Measurements from ENCODE around the gene BCL11B.

The BCL11B gene

GRCh38 chr14:99194136-99194535, 77.9 kb downstream of the BCL11B start:
- no peak overlapping the region for H3K9ac ChIP-seq (ENCODE audit: low read depth in 1 of 2, low read length in 2 of 2)
- H3K27ac ChIP-seq (ENCODE audit: low read depth in 2 of 2, low read length in 2 of 2) = no peak overlapping the region
- H3K27me3 ChIP-seq (ENCODE audit: control insufficient read depth in 2 of 2, insufficient read depth in 2 of 2, low read length in 2 of 2) = no peaks in the 10 kb centered on the region
- no peaks in the 10 kb centered on the region for H3K9me3 ChIP-seq (ENCODE audit: control insufficient read depth in 2 of 2, low read length in 2 of 2)
- H3K4me3 ChIP-seq (ENCODE audit: low read length in 2 of 2) = no peak overlapping the region
- H3K36me3 ChIP-seq (ENCODE audit: control insufficient read depth in 2 of 2, insufficient read depth in 2 of 2, low read length in 2 of 2) = no peaks in the 10 kb centered on the region
- peaks cover 3 to 11% of the 10 kb centered on the region in 2 donors for H3K4me1 ChIP-seq (ENCODE audit: control insufficient read depth in 2 of 2, insufficient read depth in 2 of 2, low read length in 2 of 2)

GRCh38 chr14:99192830-99193229, 79.2 kb downstream of the BCL11B start:
- H3K4me1 ChIP-seq (ENCODE audit: control insufficient read depth in 2 of 2, insufficient read depth in 2 of 2, low read length in 2 of 2) = peaks cover 3 to 11% of the 10 kb centered on the region in 2 donors
- H3K36me3 ChIP-seq (ENCODE audit: control insufficient read depth in 2 of 2, insufficient read depth in 2 of 2, low read length in 2 of 2) = no peaks in the 10 kb centered on the region
- no peak overlapping the region for H3K9ac ChIP-seq (ENCODE audit: low read depth in 1 of 2, low read length in 2 of 2)
- peak overlapping the region in 1 of 2 donors; percentile 38 for H3K27ac ChIP-seq (ENCODE audit: low read depth in 2 of 2, low read length in 2 of 2)
- no peak overlapping the region for H3K4me3 ChIP-seq (ENCODE audit: low read length in 2 of 2)
- no peaks in the 10 kb centered on the region for H3K27me3 ChIP-seq (ENCODE audit: control insufficient read depth in 2 of 2, insufficient read depth in 2 of 2, low read length in 2 of 2)
- no peaks in the 10 kb centered on the region for H3K9me3 ChIP-seq (ENCODE audit: control insufficient read depth in 2 of 2, low read length in 2 of 2)

DNA sequence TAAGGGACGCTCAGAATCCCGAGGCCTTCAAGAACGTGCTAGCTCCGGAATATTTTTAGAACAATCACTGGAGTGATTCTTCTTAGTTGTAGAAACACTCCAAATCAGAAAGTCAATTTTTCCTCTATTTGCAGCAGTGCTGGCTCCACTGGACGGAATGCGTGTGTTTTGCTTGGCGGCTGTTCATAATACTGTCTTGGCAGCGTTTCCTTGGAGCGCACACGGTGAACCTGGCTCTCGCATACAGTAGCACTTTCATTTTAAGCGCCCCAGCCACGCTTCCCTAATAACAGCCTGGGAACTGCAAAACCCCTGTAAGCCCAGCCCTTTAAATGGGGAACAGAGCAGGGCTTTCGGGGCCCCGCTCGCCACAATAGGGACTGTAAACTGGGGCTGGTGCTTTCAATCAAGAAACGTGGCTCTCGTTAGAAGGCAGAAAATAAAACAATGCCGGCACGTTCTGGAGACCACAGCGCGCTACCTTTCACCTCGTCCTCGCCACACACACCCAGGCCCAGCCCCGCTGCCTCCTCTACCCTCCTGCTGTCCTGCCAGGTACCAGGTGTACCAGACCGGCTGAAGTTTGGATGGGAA, 79.9 kb downstream of the BCL11B start:
- Histone ChIP-seq H3K9ac (ENCODE audit: low read depth in 1 of 2, low read length in 2 of 2) (peak overlapping the region in 1 of 2 donors; percentile 60), H3K27ac (ENCODE audit: low read depth in 2 of 2, low read length in 2 of 2) (peak overlapping the region in 1 of 2 donors; percentile 38), H3K9me3 (ENCODE audit: control insufficient read depth in 2 of 2, low read length in 2 of 2) (no peaks in the 10 kb centered on the region), H3K4me1 (ENCODE audit: control insufficient read depth in 2 of 2, insufficient read depth in 2 of 2, low read length in 2 of 2) (peaks cover 3 to 11% of the 10 kb centered on the region in 2 donors), H3K27me3 (ENCODE audit: control insufficient read depth in 2 of 2, insufficient read depth in 2 of 2, low read length in 2 of 2) (no peaks in the 10 kb centered on the region), H3K4me3 (ENCODE audit: low read length in 2 of 2) (peak overlapping the region; percentile 41 to 71), H3K36me3 (ENCODE audit: control insufficient read depth in 2 of 2, insufficient read depth in 2 of 2, low read length in 2 of 2) (no peaks in the 10 kb centered on the region)

DNA sequence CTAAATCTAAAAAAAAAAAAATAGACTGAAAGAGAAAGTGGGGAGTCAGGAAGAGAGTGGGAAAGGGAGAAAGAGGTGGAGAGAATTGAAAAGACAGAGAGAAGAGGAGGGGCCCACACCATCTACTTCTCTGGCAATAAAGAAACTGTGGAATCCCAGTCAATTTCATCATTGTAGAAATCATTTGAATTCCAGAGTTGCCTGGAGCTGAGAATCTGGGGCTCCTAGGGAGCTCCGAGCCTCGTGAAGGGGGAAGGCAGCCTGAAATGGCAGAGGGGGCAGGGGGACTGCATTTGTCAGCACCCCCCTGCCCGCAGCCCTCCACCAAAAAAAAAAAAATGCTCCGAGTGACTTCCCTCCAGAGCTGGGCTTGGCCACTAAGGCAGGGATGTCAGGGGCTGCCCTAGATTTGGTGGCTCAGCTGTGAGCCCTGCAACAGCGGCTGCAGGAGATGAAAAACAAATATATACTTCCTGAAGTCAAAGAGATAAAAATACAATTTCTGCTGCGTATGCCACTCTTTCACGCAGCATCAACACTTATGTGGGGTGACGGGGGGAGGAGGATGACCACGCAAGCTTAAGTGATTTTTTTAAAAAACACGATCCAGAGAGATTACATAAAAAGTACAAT, 80.5 kb downstream of the BCL11B start:
- no peaks in the 10 kb centered on the region for H3K36me3 ChIP-seq (ENCODE audit: control insufficient read depth in 2 of 2, insufficient read depth in 2 of 2, low read length in 2 of 2)
- H3K9ac ChIP-seq (ENCODE audit: low read depth in 1 of 2, low read length in 2 of 2) = peak overlapping the region in 1 of 2 donors; percentile 60
- H3K4me3 ChIP-seq (ENCODE audit: low read length in 2 of 2) = peak overlapping the region in 1 of 2 donors; percentile 71
- H3K27ac ChIP-seq (ENCODE audit: low read depth in 2 of 2, low read length in 2 of 2) = peak overlapping the region in 1 of 2 donors; percentile 38
- no peaks in the 10 kb centered on the region for H3K27me3 ChIP-seq (ENCODE audit: control insufficient read depth in 2 of 2, insufficient read depth in 2 of 2, low read length in 2 of 2)
- peaks cover 3 to 11% of the 10 kb centered on the region in 2 donors for H3K4me1 ChIP-seq (ENCODE audit: control insufficient read depth in 2 of 2, insufficient read depth in 2 of 2, low read length in 2 of 2)
- no peaks in the 10 kb centered on the region for H3K9me3 ChIP-seq (ENCODE audit: control insufficient read depth in 2 of 2, low read length in 2 of 2)

DNA sequence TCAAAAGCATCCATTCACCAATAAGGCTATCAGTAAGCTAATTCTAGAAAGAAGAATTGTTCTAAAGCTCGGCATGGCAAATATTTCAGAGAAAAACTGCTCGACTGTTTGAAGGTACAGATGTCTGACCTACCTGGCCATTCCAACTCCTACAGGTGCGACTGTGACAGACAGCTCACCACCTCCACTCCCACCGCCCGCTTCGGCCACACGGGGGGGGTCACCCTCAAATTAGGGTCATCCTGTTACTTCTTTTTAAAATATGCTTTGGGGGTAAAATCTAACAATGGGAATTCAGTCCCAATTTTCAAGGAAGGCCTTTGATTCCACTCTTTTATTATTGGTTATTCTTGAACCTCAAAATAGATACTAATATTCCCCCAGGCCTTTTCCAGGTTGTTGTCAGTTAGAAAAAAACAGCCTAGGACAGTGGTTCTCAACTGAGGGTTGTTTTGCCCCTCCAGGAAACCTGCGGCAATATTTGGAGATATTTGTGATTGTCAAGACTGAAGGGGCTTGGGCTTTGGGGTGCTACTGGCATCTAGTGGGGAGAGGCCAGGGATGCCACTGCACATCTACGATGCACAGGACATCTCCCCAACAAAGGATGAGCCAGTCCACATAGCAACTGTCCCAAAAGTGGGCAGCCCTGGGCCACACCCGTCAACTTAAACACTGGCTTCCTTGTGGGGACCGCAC, 81.2 kb downstream of the BCL11B start:
- no peak overlapping the region for H3K27ac ChIP-seq (ENCODE audit: low read depth in 2 of 2, low read length in 2 of 2)
- no peaks in the 10 kb centered on the region for H3K36me3 ChIP-seq (ENCODE audit: control insufficient read depth in 2 of 2, insufficient read depth in 2 of 2, low read length in 2 of 2)
- no peak overlapping the region for H3K4me3 ChIP-seq (ENCODE audit: low read length in 2 of 2)
- no peaks in the 10 kb centered on the region for H3K27me3 ChIP-seq (ENCODE audit: control insufficient read depth in 2 of 2, insufficient read depth in 2 of 2, low read length in 2 of 2)
- H3K9ac ChIP-seq (ENCODE audit: low read depth in 1 of 2, low read length in 2 of 2) = no peak overlapping the region
- H3K9me3 ChIP-seq (ENCODE audit: control insufficient read depth in 2 of 2, low read length in 2 of 2) = no peaks in the 10 kb centered on the region
- peaks cover 3 to 7% of the 10 kb centered on the region in 2 donors for H3K4me1 ChIP-seq (ENCODE audit: control insufficient read depth in 2 of 2, insufficient read depth in 2 of 2, low read length in 2 of 2)

DNA sequence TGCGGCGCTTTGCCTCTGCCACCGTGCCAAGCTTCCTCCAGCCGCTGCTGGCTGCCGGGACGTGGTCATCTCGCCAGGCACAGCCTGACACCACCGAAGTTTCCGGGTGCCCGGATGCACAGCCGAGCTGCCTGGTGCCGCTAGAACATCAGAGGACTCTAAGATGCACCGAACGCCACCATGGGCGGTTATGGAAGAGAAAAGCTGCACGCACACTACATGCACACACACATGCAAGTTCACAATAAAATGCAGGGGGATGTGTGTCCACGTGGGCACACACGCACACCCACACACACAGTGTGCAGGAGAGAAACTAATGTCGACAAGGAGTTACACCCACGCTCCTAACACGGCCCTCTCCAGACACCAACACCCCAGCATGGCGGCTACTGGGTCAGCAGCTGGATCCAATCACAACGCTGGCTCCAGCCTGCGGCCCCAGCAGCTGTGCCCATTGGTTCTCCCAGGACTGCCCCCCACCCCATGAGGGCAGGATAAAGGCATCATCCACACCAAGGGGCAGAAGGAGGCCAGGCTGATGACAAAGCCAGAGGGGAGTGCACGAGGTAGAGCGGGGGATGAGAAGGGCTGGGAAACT, 82.7 kb downstream of the BCL11B start:
- Histone ChIP-seq H3K4me3 (ENCODE audit: low read length in 2 of 2) (no peak overlapping the region), H3K9me3 (ENCODE audit: control insufficient read depth in 2 of 2, low read length in 2 of 2) (no peaks in the 10 kb centered on the region), H3K9ac (ENCODE audit: low read depth in 1 of 2, low read length in 2 of 2) (no peak overlapping the region), H3K4me1 (ENCODE audit: control insufficient read depth in 2 of 2, insufficient read depth in 2 of 2, low read length in 2 of 2) (peaks cover 3 to 7% of the 10 kb centered on the region in 2 donors), H3K36me3 (ENCODE audit: control insufficient read depth in 2 of 2, insufficient read depth in 2 of 2, low read length in 2 of 2) (no peaks in the 10 kb centered on the region), H3K27me3 (ENCODE audit: control insufficient read depth in 2 of 2, insufficient read depth in 2 of 2, low read length in 2 of 2) (no peaks in the 10 kb centered on the region), H3K27ac (ENCODE audit: low read depth in 2 of 2, low read length in 2 of 2) (no peak overlapping the region)

- H3K9me3 ChIP-seq (ENCODE audit: control insufficient read depth in 2 of 2, low read length in 2 of 2) = no peaks in the 10 kb centered on the region
- H3K27me3 ChIP-seq (ENCODE audit: control insufficient read depth in 2 of 2, insufficient read depth in 2 of 2, low read length in 2 of 2) = no peaks in the 10 kb centered on the region
- no peak overlapping the region for H3K4me3 ChIP-seq (ENCODE audit: low read length in 2 of 2)
- no peak overlapping the region for H3K9ac ChIP-seq (ENCODE audit: low read depth in 1 of 2, low read length in 2 of 2)
- no peak overlapping the region for H3K27ac ChIP-seq (ENCODE audit: low read depth in 2 of 2, low read length in 2 of 2)
- peaks cover 3 to 7% of the 10 kb centered on the region in 2 donors for H3K4me1 ChIP-seq (ENCODE audit: control insufficient read depth in 2 of 2, insufficient read depth in 2 of 2, low read length in 2 of 2)
- H3K36me3 ChIP-seq (ENCODE audit: control insufficient read depth in 2 of 2, insufficient read depth in 2 of 2, low read length in 2 of 2) = no peaks in the 10 kb centered on the region
Measured at GRCh38 chr14:99188731-99189191, 83.2 kb downstream of the BCL11B start.

DNA sequence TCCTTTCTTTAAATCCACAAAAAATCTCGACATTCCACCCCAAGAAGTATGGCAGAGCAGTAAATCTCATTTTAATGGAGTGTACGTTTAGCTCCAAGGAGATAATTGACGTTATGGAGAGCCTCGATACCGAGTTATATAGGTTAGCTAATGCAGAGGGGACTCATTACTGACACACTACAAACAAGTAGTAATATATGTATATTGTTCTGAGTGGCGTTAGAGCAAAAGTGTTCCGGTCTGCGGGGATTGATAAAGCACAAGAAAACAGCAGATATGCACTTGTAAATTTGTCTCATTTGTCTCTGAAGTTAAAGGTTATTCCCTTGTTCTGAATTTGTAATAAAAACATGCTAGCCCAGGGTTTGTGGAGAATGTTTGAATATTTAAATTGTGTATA, 84.1 kb downstream of the BCL11B start:
- Histone ChIP-seq H3K36me3 (ENCODE audit: control insufficient read depth in 2 of 2, insufficient read depth in 2 of 2, low read length in 2 of 2) (no peaks in the 10 kb centered on the region), H3K4me3 (ENCODE audit: low read length in 2 of 2) (no peak overlapping the region), H3K4me1 (ENCODE audit: control insufficient read depth in 2 of 2, insufficient read depth in 2 of 2, low read length in 2 of 2) (peaks cover 3 to 7% of the 10 kb centered on the region in 2 donors), H3K27me3 (ENCODE audit: control insufficient read depth in 2 of 2, insufficient read depth in 2 of 2, low read length in 2 of 2) (no peaks in the 10 kb centered on the region), H3K9me3 (ENCODE audit: control insufficient read depth in 2 of 2, low read length in 2 of 2) (no peaks in the 10 kb centered on the region), H3K9ac (ENCODE audit: low read depth in 1 of 2, low read length in 2 of 2) (no peak overlapping the region), H3K27ac (ENCODE audit: low read depth in 2 of 2, low read length in 2 of 2) (no peak overlapping the region)

DNA sequence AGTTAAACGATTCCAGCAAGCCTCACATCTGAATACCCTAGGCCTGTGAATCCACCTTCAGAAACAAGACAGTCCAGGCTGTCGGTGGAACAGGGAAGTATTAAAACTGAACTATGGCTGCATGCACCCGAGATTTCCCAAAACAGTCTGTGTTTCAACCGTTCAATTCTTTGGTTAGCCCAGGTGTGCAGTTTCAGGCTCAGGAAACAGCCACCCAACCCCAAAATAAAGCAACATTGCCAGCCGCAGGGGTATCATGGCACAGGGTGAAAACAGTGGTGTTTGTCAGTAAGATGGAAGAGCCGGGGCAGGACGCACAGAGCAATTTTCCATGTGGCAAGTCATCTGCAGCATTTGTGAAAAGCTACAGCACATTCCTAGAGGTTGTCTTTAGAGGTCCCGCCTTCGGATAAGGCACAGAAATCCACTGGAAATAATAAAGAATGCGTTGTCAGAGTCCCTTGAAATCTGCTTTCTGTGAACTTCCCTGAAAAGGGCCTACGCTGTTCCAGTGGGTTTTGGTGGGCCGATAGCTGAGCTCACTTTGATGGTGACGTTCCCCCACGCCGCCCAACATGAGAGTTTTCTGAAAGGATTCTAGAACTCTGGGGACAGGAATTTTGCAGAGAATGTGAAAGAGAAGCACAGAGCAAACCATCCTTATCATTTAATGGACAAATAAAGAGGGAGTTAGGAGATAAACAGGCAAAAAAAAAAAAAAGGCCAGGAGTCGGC, 84.9 kb downstream of the BCL11B start:
- Histone ChIP-seq H3K9ac (ENCODE audit: low read depth in 1 of 2, low read length in 2 of 2) (no peak overlapping the region), H3K36me3 (ENCODE audit: control insufficient read depth in 2 of 2, insufficient read depth in 2 of 2, low read length in 2 of 2) (no peaks in the 10 kb centered on the region), H3K9me3 (ENCODE audit: control insufficient read depth in 2 of 2, low read length in 2 of 2) (no peaks in the 10 kb centered on the region), H3K4me1 (ENCODE audit: control insufficient read depth in 2 of 2, insufficient read depth in 2 of 2, low read length in 2 of 2) (peaks cover 0 to 4% of the 10 kb centered on the region in 2 donors), H3K27me3 (ENCODE audit: control insufficient read depth in 2 of 2, insufficient read depth in 2 of 2, low read length in 2 of 2) (no peaks in the 10 kb centered on the region), H3K27ac (ENCODE audit: low read depth in 2 of 2, low read length in 2 of 2) (no peak overlapping the region), H3K4me3 (ENCODE audit: low read length in 2 of 2) (no peak overlapping the region)

All from mucosa of rectum (tissue), 2 donors.